Measurements from ENCODE around the gene SHPK. TPM values are rescaled to one million over a fixed set of nuclear protein-coding genes. Genes with fewer than 3 reads are reported as not detected.
"Not testable (repeated sequence)": the region's sequence is repeated elsewhere in the genome, so short reads cannot be mapped to it uniquely, and the experiment has no call there.

Gene SHPK
- total RNA-seq, 1 experiment from 2014 or later: 11.3 TPM

GRCh38 chr17:3590231-3590630 is 45.8 kb downstream of the SHPK start:
- DNase-seq (ENCODE audit: low read depth): no peak

- no peak for DNase-seq (ENCODE audit: low read depth)
Observed at GRCh38 chr17:3589784-3590183, 46.3 kb downstream of the SHPK start.

- no peak for DNase-seq (ENCODE audit: low read depth)
Observed at GRCh38 chr17:3585826-3586225, 50.2 kb downstream of the SHPK start.

- DNase-seq (ENCODE audit: low read depth): no peak
Observed at GRCh38 chr17:3583456-3583855, 52.6 kb downstream of the SHPK start.

GRCh38 chr17:3582915-3583314 is 53.1 kb downstream of the SHPK start:
- no peak for DNase-seq (ENCODE audit: low read depth)

GRCh38 chr17:3578667-3579066 is 57.4 kb downstream of the SHPK start:
- not testable (repeated sequence) for DNase-seq (ENCODE audit: low read depth)

GRCh38 chr17:3576970-3577369 is 59.1 kb downstream of the SHPK start:
- DNase-seq (ENCODE audit: low read depth): no peak

- DNase-seq (ENCODE audit: low read depth): peak; percentile 61
Observed at GRCh38 chr17:3575511-3575910, 60.5 kb downstream of the SHPK start.

GRCh38 chr17:3574231-3574630 is 61.8 kb downstream of the SHPK start:
- DNase-seq (ENCODE audit: low read depth): no peak

GRCh38 chr17:3573246-3574100 is 62.6 kb downstream of the SHPK start:
- DNase-seq (ENCODE audit: low read depth): no peak

- no peak for DNase-seq (ENCODE audit: low read depth)
Observed at GRCh38 chr17:3572231-3572630, 63.8 kb downstream of the SHPK start.

GRCh38 chr17:3571043-3571900 is 64.8 kb downstream of the SHPK start:
- no peak for DNase-seq (ENCODE audit: low read depth)

GRCh38 chr17:3569534-3570137 is 66.4 kb downstream of the SHPK start:
- DNase-seq (ENCODE audit: low read depth): no peak

- DNase-seq (ENCODE audit: low read depth): no peak
Observed at GRCh38 chr17:3566551-3566950, 69.5 kb downstream of the SHPK start.

GRCh38 chr17:3565143-3565542 is 70.9 kb downstream of the SHPK start:
- DNase-seq (ENCODE audit: low read depth): no peak

- DNase-seq (ENCODE audit: low read depth): not testable (repeated sequence)
Observed at GRCh38 chr17:3564241-3564640, 71.8 kb downstream of the SHPK start.

GRCh38 chr17:3559270-3559645 is 76.8 kb downstream of the SHPK start:
- DNase-seq (ENCODE audit: low read depth): no peak

- DNase-seq (ENCODE audit: low read depth): peak; percentile 83
Observed at GRCh38 chr17:3558603-3559269, 77.3 kb downstream of the SHPK start.

Measured in RPMI7951 (cell line).